HFFc6 (cell line): Measurements from ENCODE around the gene AIFM2. TPM values are rescaled to one million over a fixed set of nuclear protein-coding genes. Genes with fewer than 3 reads are reported as not detected.

Experiments used
- DNase-seq: peaks from one replicate; pipeline ENCODE4 v3.0.0-alpha.2; 2018
- H3K27ac Mint-ChIP-seq: 2 replicates; pipeline ENCODE4 v1.8.0; 2020; ENCODE audit warnings: mild to moderate bottlenecking, mixed read lengths
- H3K27me3 Mint-ChIP-seq: 2 replicates; pipeline ENCODE4 v1.8.0; 2021; ENCODE audit warnings: mild to moderate bottlenecking, moderate library complexity, mixed read lengths; ENCODE audit not compliant: insufficient read depth
- H3K36me3 Mint-ChIP-seq: 2 replicates; pipeline ENCODE4 v1.8.0; 2021; ENCODE audit warnings: low read depth, mixed read lengths
- H3K4me1 Mint-ChIP-seq: 2 replicates; pipeline ENCODE4 v1.8.0; 2020; ENCODE audit warnings: low read depth, mixed read lengths
- H3K4me3 Mint-ChIP-seq: 2 replicates; pipeline ENCODE4 v1.8.0; 2020; ENCODE audit warnings: mild to moderate bottlenecking, moderate library complexity, mixed read lengths
- H3K9me3 Mint-ChIP-seq: 2 replicates; pipeline ENCODE4 v1.8.0; 2020; ENCODE audit warnings: mild to moderate bottlenecking, mixed read lengths
- CTCF ChIP-seq: fragments of 200-600 bp; sonication (generic); IDR thresholded peaks from 2 replicates; pipeline ENCODE4 v1.5.0; 2021; ENCODE audit warnings: antibody characterized with exemption, mild to moderate bottlenecking
- total RNA-seq, 6 experiments: library from RNA; stranded (reverse); fragmentation: NEBNext Ultra II Directional; extraction: Animal tissue kit (Norgen Biotek cat#: 25700); gene quantifications; 2 replicates in 1 of 6; 3 replicates in 5 of 6; pipeline ENCODE4 v1.2.3, GENCODE V29; 2021

The AIFM2 gene
- total RNA-seq, 6 experiments from 2014 or later = 5.1 to 12.3 (median 10.4) TPM

- TF ChIP-seq CTCF = peak; percentile 77
- Mint-ChIP-seq H3K27me3 (no peaks in the 10 kb centered on the region), H3K27ac (peak overlapping the region; percentile 93), H3K4me3 (peak overlapping the region; percentile 87), H3K36me3 (peaks cover 18% of the 10 kb centered on the region), H3K4me1 (peaks cover 34% of the 10 kb centered on the region), H3K9me3 (no peaks in the 10 kb centered on the region)
- DNase-seq = peak; percentile 66
These were observed 13.3 kb upstream of the AIFM2 start for GRCh38 chr10:70145666-70146488.

GRCh38 chr10:70145166-70145665 lies 12.6 kb upstream of the AIFM2 start:
- H3K9me3 Mint-ChIP-seq = no peaks in the 10 kb centered on the region
- no peak for DNase-seq
- H3K4me1 Mint-ChIP-seq = peaks cover 34% of the 10 kb centered on the region
- TF ChIP-seq CTCF = no peak
- H3K27ac Mint-ChIP-seq = peak overlapping the region; percentile 67
- peak overlapping the region; percentile 78 for H3K4me3 Mint-ChIP-seq
- H3K36me3 Mint-ChIP-seq = peaks cover 18% of the 10 kb centered on the region
- no peaks in the 10 kb centered on the region for H3K27me3 Mint-ChIP-seq

GRCh38 chr10:70144372-70145110 lies 11.9 kb upstream of the AIFM2 start:
- H3K27ac Mint-ChIP-seq = peak overlapping the region; percentile 67
- H3K4me1 Mint-ChIP-seq = peaks cover 28% of the 10 kb centered on the region
- TF ChIP-seq CTCF = no peak
- peak overlapping the region; percentile 78; the same call in 1 of the 2 replicates for H3K4me3 Mint-ChIP-seq
- H3K36me3 Mint-ChIP-seq = peaks cover 15% of the 10 kb centered on the region
- H3K27me3 Mint-ChIP-seq = no peaks in the 10 kb centered on the region; the same call in 1 of the 2 replicates
- no peaks in the 10 kb centered on the region for H3K9me3 Mint-ChIP-seq
- DNase-seq = no peak

- Mint-ChIP-seq H3K27ac (no peak overlapping the region), H3K4me1 (peaks cover 17% of the 10 kb centered on the region), H3K9me3 (no peaks in the 10 kb centered on the region), H3K27me3 (no peaks in the 10 kb centered on the region; the same call in 1 of the 2 replicates), H3K36me3 (peaks cover 14% of the 10 kb centered on the region), H3K4me3 (no peak overlapping the region)
- TF ChIP-seq CTCF = no peak
- DNase-seq = no peak
These were observed 9.9 kb upstream of the AIFM2 start for GRCh38 chr10:70142555-70142954.

- H3K4me1 Mint-ChIP-seq = peaks cover 5% of the 10 kb centered on the region
- TF ChIP-seq CTCF = no peak
- no peaks in the 10 kb centered on the region; the same call in 1 of the 2 replicates for H3K27me3 Mint-ChIP-seq
- no peak for DNase-seq
- H3K36me3 Mint-ChIP-seq = peaks cover 15% of the 10 kb centered on the region
- no peak overlapping the region for H3K4me3 Mint-ChIP-seq
- H3K9me3 Mint-ChIP-seq = no peaks in the 10 kb centered on the region
- H3K27ac Mint-ChIP-seq = no peak overlapping the region
These were observed 7.7 kb upstream of the AIFM2 start for GRCh38 chr10:70140297-70140696.
